Measurements from ENCODE around the gene DIP2A. TPM values are rescaled to one million over a fixed set of nuclear protein-coding genes. Genes with fewer than 3 reads are reported as not detected.
A peak's percentile ranks its signal among the peaks of the same experiment; 100 is the strongest.

The DIP2A gene
- total and polyA plus RNA-seq, 7 experiments from 2014 or later = 16.9 to 118 (median 105) TPM

DNA sequence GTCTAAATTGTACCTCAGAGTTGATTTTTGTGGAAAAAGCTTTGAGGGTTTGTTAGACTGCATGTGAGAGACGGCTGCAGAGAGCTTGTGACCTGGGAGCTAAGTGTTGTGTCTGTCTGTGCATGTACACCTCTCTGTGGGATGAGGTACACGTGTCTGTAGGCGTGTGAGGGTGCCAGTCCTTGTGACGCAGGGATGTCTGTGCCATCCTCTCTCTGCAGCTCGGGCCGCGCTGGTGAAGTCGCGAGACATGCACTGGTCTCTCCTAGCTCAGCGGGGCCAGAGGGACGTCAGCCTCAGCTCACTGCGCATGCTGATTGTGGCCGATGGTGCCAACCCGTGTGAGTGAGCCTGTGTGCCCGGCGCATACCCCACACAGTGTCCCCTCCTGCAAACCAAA lies 79.6 kb downstream of the DIP2A start:
- Histone ChIP-seq H3K4me1 (ENCODE audit: control insufficient read depth in 2 of 2, insufficient read depth in 2 of 2, low read length in 2 of 2) (peaks cover 9 to 38% of the 10 kb centered on the region in 2 donors), H3K36me3 (ENCODE audit: control insufficient read depth in 2 of 3, insufficient read depth in 3 of 3, low read length in 3 of 3) (peaks cover 3 to 68% (median 7%) of the 10 kb centered on the region in 3 experiments), H3K4me3 (ENCODE audit: low read length) (no peak overlapping the region), H3K27ac (ENCODE audit: low read depth, low read length) (no peak overlapping the region), H3K27me3 (ENCODE audit: control insufficient read depth in 2 of 2, insufficient read depth in 2 of 2, low read length in 2 of 2) (no peaks in the 10 kb centered on the region), H3K9me3 (ENCODE audit: control insufficient read depth in 2 of 3, low read length in 3 of 3) (no peaks in the 10 kb centered on the region)
- no peaks in the 10 kb centered on the region for H3K9me3 Mint-ChIP-seq
- DNase-seq (no peak), ATAC-seq (peak; percentile 20)
- H3K27me3 Mint-ChIP-seq = no peaks in the 10 kb centered on the region
- H3K27ac Mint-ChIP-seq = peak overlapping the region in 7 of 9 donors; percentile 12 to 88 (median 76)
- no peak overlapping the region for H3K4me3 Mint-ChIP-seq
- peaks cover 5 to 78% (median 41%) of the 10 kb centered on the region in 5 donors for H3K36me3 Mint-ChIP-seq
- intact Hi-C loops (cut with micrococcal nuclease) = no loop called here
- ChIA-PET POLR2A (interaction anchor here (0.6 to 1.6 kb wide), 5 partner anchors 12 to 101 kb away, joined by 3 to 5 read pairs (median 4); no protein-coding TSS in a partner anchor), CTCF (interaction anchor here (0.8 to 1.2 kb wide), 2 partner anchors 11 to 101 kb away, joined by 3 read pairs; no protein-coding TSS in a partner anchor)
- H3K4me1 Mint-ChIP-seq = peaks cover 11 to 77% (median 64%) of the 10 kb centered on the region in 7 donors

DNA sequence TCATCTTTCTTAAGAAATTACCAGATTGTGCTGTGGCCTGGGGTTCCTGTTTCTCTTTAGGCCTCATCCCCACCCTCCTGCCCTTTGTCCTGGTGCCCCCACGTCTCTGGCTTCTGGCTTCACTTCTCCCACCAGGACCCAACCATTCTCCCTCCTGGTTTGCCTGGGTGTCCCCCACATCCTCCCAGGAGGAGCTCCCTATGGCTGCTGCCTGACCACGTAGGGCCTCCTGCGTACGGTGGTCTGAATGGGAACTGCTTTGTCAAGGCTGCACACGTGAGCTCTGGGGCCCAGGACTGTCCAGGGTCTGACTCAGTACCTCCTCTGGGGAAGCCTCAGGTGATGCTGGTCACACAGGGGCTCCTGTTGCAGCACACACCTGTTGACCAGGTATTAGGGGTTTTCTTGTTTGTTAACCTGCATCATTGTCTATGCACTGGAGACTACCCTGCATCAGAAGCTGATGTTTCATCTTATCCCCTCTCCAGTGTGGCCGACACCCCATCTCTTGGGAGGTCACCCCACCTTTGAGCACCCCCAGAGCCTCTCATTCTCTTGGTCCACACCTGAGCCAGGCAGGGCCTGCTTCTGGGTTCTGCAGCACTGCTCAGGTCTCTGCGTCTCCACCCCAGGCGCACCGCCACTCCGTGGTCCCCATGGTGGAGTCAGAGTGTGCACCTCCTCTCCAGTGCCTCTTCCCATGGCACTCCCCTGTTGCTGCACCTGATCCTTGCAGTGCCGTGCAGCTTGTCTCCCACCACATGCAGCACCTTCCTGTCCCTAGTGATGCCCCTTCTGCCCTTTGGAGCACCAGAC lies 80.4 kb downstream of the DIP2A start:
- H3K27me3 ChIP-seq (ENCODE audit: control insufficient read depth in 2 of 2, insufficient read depth in 2 of 2, low read length in 2 of 2) = no peaks in the 10 kb centered on the region
- H3K36me3 ChIP-seq (ENCODE audit: control insufficient read depth in 2 of 3, insufficient read depth in 3 of 3, low read length in 3 of 3) = peaks cover 3 to 66% (median 7%) of the 10 kb centered on the region in 3 experiments
- POLR2A ChIA-PET = interaction anchor here (1.6 kb wide), 1 partner anchor 95 kb away, joined by 4 read pairs; no protein-coding TSS in a partner anchor
- H3K27me3 Mint-ChIP-seq = no peaks in the 10 kb centered on the region
- H3K9me3 ChIP-seq (ENCODE audit: control insufficient read depth in 2 of 3, low read length in 3 of 3) = no peaks in the 10 kb centered on the region
- H3K36me3 Mint-ChIP-seq = peaks cover 11 to 83% (median 47%) of the 10 kb centered on the region in 5 donors
- DNase-seq (no peak), ATAC-seq (no peak)
- no peak overlapping the region for H3K27ac ChIP-seq (ENCODE audit: low read depth, low read length)
- H3K4me1 Mint-ChIP-seq = peaks cover 19 to 79% (median 67%) of the 10 kb centered on the region in 7 donors
- peak overlapping the region in 6 of 9 donors; percentile 67 to 92 (median 80) for H3K27ac Mint-ChIP-seq
- CTCF ChIA-PET = no interaction called here
- H3K9me3 Mint-ChIP-seq = no peaks in the 10 kb centered on the region
- peaks cover 14 to 46% of the 10 kb centered on the region in 2 donors for H3K4me1 ChIP-seq (ENCODE audit: control insufficient read depth in 2 of 2, insufficient read depth in 2 of 2, low read length in 2 of 2)
- intact Hi-C loops (cut with micrococcal nuclease) = no loop called here
- H3K4me3 ChIP-seq (ENCODE audit: low read length) = no peak overlapping the region
- peak overlapping the region in 3 of 10 donors; percentile 61 to 66 (median 64) for H3K4me3 Mint-ChIP-seq

DNA sequence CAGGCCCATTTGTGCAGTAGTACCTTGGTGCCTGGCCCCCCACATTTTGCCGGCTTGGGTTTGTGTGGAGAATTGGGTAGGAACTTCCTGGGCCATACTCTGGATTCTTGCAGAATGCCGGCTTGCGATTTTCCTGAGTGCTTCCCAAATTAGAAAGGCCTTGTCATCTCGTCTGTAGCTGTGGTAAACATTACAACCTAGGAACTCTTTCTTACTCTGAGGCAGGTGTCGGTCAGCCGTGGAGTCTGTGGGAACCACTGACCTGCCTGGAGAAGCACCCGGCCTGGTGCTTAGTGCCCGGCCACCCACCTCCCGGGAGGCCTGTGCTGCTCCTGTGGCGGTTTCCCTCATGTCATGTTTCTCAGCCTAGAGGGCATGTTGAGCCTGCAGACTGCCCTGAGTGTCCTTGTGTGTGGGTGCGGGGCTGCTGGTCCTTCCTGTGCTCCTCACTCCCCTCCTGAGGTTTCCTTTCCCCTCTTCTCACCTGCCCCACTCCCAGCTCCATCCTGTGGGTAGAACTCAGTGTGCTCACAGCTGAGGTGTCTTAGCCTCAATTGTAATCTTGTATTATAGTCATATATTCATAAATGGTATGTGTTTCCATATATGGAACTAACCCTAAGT lies 81.5 kb downstream of the DIP2A start:
- ChIA-PET POLR2A (interaction anchor here (3.0 kb wide), 1 partner anchor 11 kb away, joined by 16 read pairs; no protein-coding TSS in a partner anchor), CTCF (no interaction called here)
- Mint-ChIP-seq H3K9me3 (no peaks in the 10 kb centered on the region), H3K36me3 (peaks cover 15 to 82% (median 48%) of the 10 kb centered on the region in 5 donors), H3K27me3 (no peaks in the 10 kb centered on the region), H3K4me3 (peak overlapping the region in 7 of 10 donors; percentile 37 to 82 (median 64)), H3K4me1 (peaks cover 29 to 86% (median 73%) of the 10 kb centered on the region in 7 donors), H3K27ac (peak overlapping the region in 8 of 9 donors; percentile 40 to 92 (median 80))
- intact Hi-C loops (cut with micrococcal nuclease) = no loop called here
- Histone ChIP-seq H3K27ac (ENCODE audit: low read depth, low read length) (peak overlapping the region; percentile 49), H3K9me3 (ENCODE audit: control insufficient read depth in 2 of 3, low read length in 3 of 3) (no peaks in the 10 kb centered on the region), H3K4me3 (ENCODE audit: low read length) (no peak overlapping the region), H3K36me3 (ENCODE audit: control insufficient read depth in 2 of 3, insufficient read depth in 3 of 3, low read length in 3 of 3) (peaks cover 3 to 59% (median 7%) of the 10 kb centered on the region in 3 experiments), H3K4me1 (ENCODE audit: control insufficient read depth in 2 of 2, insufficient read depth in 2 of 2, low read length in 2 of 2) (peaks cover 14 to 56% of the 10 kb centered on the region in 2 donors), H3K27me3 (ENCODE audit: control insufficient read depth in 2 of 2, insufficient read depth in 2 of 2, low read length in 2 of 2) (no peaks in the 10 kb centered on the region)
- peak in 2 of 9 donors; percentile 18 to 21 for DNase-seq
- ATAC-seq = peak; percentile 65

- H3K4me3 Mint-ChIP-seq = peak overlapping the region in 3 of 10 donors; percentile 2 to 81 (median 29)
- H3K9me3 ChIP-seq (ENCODE audit: control insufficient read depth in 2 of 3, low read length in 3 of 3) = no peaks in the 10 kb centered on the region
- ChIA-PET CTCF (interaction anchor here (0.9 to 1.3 kb wide), 3 partner anchors 10 to 44 kb away, joined by 3 to 5 read pairs (median 3); no protein-coding TSS in a partner anchor), POLR2A (interaction anchor here (0.7 to 3.0 kb wide), 5 partner anchors 9 to 124 kb away, joined by 3 to 16 read pairs (median 4); no protein-coding TSS in a partner anchor)
- H3K4me1 Mint-ChIP-seq = peaks cover 27 to 87% (median 75%) of the 10 kb centered on the region in 7 donors
- peak overlapping the region; percentile 22 for H3K27ac ChIP-seq (ENCODE audit: low read depth, low read length)
- DNase-seq (no peak), ATAC-seq (no peak)
- H3K4me3 ChIP-seq (ENCODE audit: low read length) = no peak overlapping the region
- peaks cover 0 to 67% (median 14%) of the 10 kb centered on the region in 3 experiments for H3K36me3 ChIP-seq (ENCODE audit: control insufficient read depth in 2 of 3, insufficient read depth in 3 of 3, low read length in 3 of 3)
- no peaks in the 10 kb centered on the region for H3K27me3 ChIP-seq (ENCODE audit: control insufficient read depth in 2 of 2, insufficient read depth in 2 of 2, low read length in 2 of 2)
- peak overlapping the region in 7 of 9 donors; percentile 36 to 96 (median 81) for H3K27ac Mint-ChIP-seq
- H3K4me1 ChIP-seq (ENCODE audit: control insufficient read depth in 2 of 2, insufficient read depth in 2 of 2, low read length in 2 of 2) = peaks cover 14 to 60% of the 10 kb centered on the region in 2 donors
- intact Hi-C loops (cut with micrococcal nuclease) = no loop called here
- H3K36me3 Mint-ChIP-seq = peaks cover 16 to 82% (median 48%) of the 10 kb centered on the region in 5 donors
- no peaks in the 10 kb centered on the region for H3K9me3 Mint-ChIP-seq
- H3K27me3 Mint-ChIP-seq = no peaks in the 10 kb centered on the region
Observed at GRCh38 chr21:46542588-46543124, 84.0 kb downstream of the DIP2A start.

DNA sequence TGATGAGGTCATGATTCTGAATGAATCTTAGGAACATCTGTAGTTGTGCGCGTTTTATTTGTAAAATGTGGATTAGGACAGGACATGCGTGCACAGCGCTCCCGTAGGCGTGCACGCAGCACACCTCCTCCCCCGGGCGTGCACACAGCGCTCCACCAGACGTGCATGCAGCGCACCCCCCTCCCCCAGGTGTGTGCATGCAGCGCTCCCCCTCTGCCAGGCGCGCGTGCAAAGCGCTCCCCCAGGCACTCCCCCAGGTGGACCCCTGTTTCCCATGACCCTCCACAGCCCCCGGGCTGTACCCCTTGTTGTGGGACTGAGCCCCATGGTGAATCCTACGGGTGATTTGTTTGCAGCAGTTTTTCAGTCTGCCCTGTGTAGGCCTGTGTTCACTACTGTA lies 84.6 kb downstream of the DIP2A start:
- Mint-ChIP-seq H3K4me3 (peak overlapping the region in 6 of 10 donors; percentile 34 to 81 (median 72)), H3K36me3 (peaks cover 21 to 82% (median 49%) of the 10 kb centered on the region in 5 donors), H3K27me3 (no peaks in the 10 kb centered on the region), H3K9me3 (peaks cover 0 to 2% (median 0%) of the 10 kb centered on the region in 11 donors), H3K27ac (peak overlapping the region in 8 of 9 donors; percentile 77 to 96 (median 90)), H3K4me1 (peaks cover 30 to 87% (median 79%) of the 10 kb centered on the region in 7 donors)
- POLR2A ChIA-PET = interaction anchor here (0.7 kb wide), 1 partner anchor 123 kb away, joined by 3 read pairs; no protein-coding TSS in a partner anchor
- no peaks in the 10 kb centered on the region for H3K27me3 ChIP-seq (ENCODE audit: control insufficient read depth in 2 of 2, insufficient read depth in 2 of 2, low read length in 2 of 2)
- peak overlapping the region; percentile 50 for H3K27ac ChIP-seq (ENCODE audit: low read depth, low read length)
- H3K4me1 ChIP-seq (ENCODE audit: control insufficient read depth in 2 of 2, insufficient read depth in 2 of 2, low read length in 2 of 2) = peaks cover 14 to 62% of the 10 kb centered on the region in 2 donors
- H3K9me3 ChIP-seq (ENCODE audit: control insufficient read depth in 2 of 3, low read length in 3 of 3) = no peaks in the 10 kb centered on the region
- peaks cover 0 to 60% (median 14%) of the 10 kb centered on the region in 3 experiments for H3K36me3 ChIP-seq (ENCODE audit: control insufficient read depth in 2 of 3, insufficient read depth in 3 of 3, low read length in 3 of 3)
- CTCF ChIA-PET = interaction anchor here (1.1 to 1.3 kb wide), 2 partner anchors 11 to 44 kb away, joined by 3 to 5 read pairs; no protein-coding TSS in a partner anchor
- no peak overlapping the region for H3K4me3 ChIP-seq (ENCODE audit: low read length)
- intact Hi-C loops (cut with micrococcal nuclease) = no loop called here
- no peak for ATAC-seq
- DNase-seq = no peak

DNA sequence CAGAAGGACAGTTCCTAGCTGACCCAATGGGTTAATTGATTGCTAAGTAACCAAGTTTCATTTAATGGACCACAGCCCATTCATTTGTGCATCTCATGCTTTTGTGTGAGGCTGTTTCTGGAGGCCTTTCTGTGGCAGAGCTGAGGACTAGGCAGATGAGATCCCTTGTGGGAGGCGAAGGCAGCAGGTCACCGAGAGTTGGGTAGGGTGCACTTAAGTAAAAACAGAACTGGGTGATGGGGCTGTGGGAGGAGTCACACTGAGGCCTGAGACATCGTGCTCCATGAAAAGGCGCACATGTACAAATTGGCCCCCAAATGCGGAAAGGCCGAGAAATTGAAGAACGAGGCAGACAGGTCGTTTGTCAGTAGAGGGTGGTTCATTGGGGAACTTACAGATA lies 85.3 kb downstream of the DIP2A start:
- H3K27me3 Mint-ChIP-seq = no peaks in the 10 kb centered on the region
- Histone ChIP-seq H3K4me1 (ENCODE audit: control insufficient read depth in 2 of 2, insufficient read depth in 2 of 2, low read length in 2 of 2) (peaks cover 14 to 69% of the 10 kb centered on the region in 2 donors), H3K27me3 (ENCODE audit: control insufficient read depth in 2 of 2, insufficient read depth in 2 of 2, low read length in 2 of 2) (no peaks in the 10 kb centered on the region), H3K9me3 (ENCODE audit: control insufficient read depth in 2 of 3, low read length in 3 of 3) (no peaks in the 10 kb centered on the region), H3K36me3 (ENCODE audit: control insufficient read depth in 2 of 3, insufficient read depth in 3 of 3, low read length in 3 of 3) (peaks cover 0 to 53% (median 14%) of the 10 kb centered on the region in 3 experiments), H3K4me3 (ENCODE audit: low read length) (no peak overlapping the region), H3K27ac (ENCODE audit: low read depth, low read length) (peak overlapping the region; percentile 50)
- intact Hi-C loops (cut with micrococcal nuclease) = no loop called here
- CTCF ChIA-PET = no interaction called here
- H3K9me3 Mint-ChIP-seq = peaks cover 0 to 5% (median 0%) of the 10 kb centered on the region in 11 donors
- H3K4me3 Mint-ChIP-seq = peak overlapping the region in 9 of 10 donors; percentile 6 to 81 (median 62)
- POLR2A ChIA-PET = no interaction called here
- ATAC-seq (no peak), DNase-seq (no peak)
- peaks cover 35 to 92% (median 83%) of the 10 kb centered on the region in 7 donors for H3K4me1 Mint-ChIP-seq
- H3K27ac Mint-ChIP-seq = peak overlapping the region; percentile 58 to 96 (median 90)
- peaks cover 26 to 83% (median 53%) of the 10 kb centered on the region in 5 donors for H3K36me3 Mint-ChIP-seq
